Mesothelial cell of epicardium (in vitro differentiated cells): ENCODE measurements around the gene CCSER1. TPM values are rescaled to one million over a fixed set of nuclear protein-coding genes. Genes with fewer than 3 reads are reported as not detected.
"Not testable (repeated sequence)": the region's sequence is repeated elsewhere in the genome, so short reads cannot be mapped to it uniquely, and the experiment has no call there.

Source experiments
- DNase-seq, 2 experiments: peaks; one replicate each; pipeline ENCODE4 v3.0.0; 2021; ENCODE audit warnings: low spot score in 2 of 2; ENCODE audit not compliant: unreplicated experiment in 2 of 2
- H3K27ac Mint-ChIP-seq: 2 replicates; pipeline ENCODE4 v1.8.0; 2021; ENCODE audit warnings: mixed read lengths
- H3K27me3 Mint-ChIP-seq: 2 replicates; pipeline ENCODE4 v1.8.0; 2021; ENCODE audit warnings: low read depth, mixed read lengths
- H3K36me3 Mint-ChIP-seq: 2 replicates; pipeline ENCODE4 v1.8.0; 2021; ENCODE audit warnings: mixed read lengths
- H3K4me1 Mint-ChIP-seq: 2 replicates; pipeline ENCODE4 v1.8.0; 2021; ENCODE audit warnings: mixed read lengths
- H3K4me3 Mint-ChIP-seq: 2 replicates; pipeline ENCODE4 v1.8.0; 2021; ENCODE audit warnings: mild to moderate bottlenecking, moderate library complexity, mixed read lengths
- H3K9me3 Mint-ChIP-seq: 2 replicates; pipeline ENCODE4 v1.8.0; 2021; ENCODE audit warnings: mixed read lengths
- total RNA-seq: library from RNA; stranded (reverse); gene quantifications from 3 replicates; pipeline ENCODE4 v1.2.1, GENCODE V29; 2021
- TF ChIP-seq, protein P1 (sequence below): fragments of 200-600 bp; sonication (generic); IDR thresholded peaks from one replicate; pipeline ENCODE4 v1.5.0; 2021; ENCODE audit warnings: antibody characterized with exemption; ENCODE audit not compliant: unreplicated experiment

The CCSER1 gene
- total RNA-seq, 1 donor from 2014 or later, result 7.2 TPM

DNA sequence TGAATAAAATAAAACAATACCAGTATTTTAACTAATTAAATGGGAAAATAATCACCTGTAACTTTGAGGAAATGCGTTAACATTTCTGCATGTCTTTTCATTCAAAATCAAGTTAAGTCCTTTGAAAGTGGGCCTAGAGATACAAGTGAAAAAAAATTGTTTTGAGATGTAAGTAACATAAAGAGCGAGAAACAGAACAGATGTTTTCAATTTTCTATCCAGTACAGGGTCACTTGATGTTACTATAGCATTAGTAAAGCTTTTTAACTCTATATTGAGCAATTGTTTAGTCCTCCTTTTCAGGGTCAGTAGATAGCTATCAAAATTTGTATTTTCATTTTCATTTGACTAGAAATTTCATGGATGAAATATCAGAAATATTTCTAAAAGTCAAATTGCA lies 761.4 kb downstream of the CCSER1 start:
- no peaks in the 10 kb centered on the region for H3K9me3 Mint-ChIP-seq
- H3K27me3 Mint-ChIP-seq, result no peaks in the 10 kb centered on the region
- no peaks in the 10 kb centered on the region for H3K36me3 Mint-ChIP-seq
- H3K4me3 Mint-ChIP-seq, result no peak overlapping the region
- TF ChIP-seq, protein P1, sequence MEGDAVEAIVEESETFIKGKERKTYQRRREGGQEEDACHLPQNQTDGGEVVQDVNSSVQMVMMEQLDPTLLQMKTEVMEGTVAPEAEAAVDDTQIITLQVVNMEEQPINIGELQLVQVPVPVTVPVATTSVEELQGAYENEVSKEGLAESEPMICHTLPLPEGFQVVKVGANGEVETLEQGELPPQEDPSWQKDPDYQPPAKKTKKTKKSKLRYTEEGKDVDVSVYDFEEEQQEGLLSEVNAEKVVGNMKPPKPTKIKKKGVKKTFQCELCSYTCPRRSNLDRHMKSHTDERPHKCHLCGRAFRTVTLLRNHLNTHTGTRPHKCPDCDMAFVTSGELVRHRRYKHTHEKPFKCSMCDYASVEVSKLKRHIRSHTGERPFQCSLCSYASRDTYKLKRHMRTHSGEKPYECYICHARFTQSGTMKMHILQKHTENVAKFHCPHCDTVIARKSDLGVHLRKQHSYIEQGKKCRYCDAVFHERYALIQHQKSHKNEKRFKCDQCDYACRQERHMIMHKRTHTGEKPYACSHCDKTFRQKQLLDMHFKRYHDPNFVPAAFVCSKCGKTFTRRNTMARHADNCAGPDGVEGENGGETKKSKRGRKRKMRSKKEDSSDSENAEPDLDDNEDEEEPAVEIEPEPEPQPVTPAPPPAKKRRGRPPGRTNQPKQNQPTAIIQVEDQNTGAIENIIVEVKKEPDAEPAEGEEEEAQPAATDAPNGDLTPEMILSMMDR, result no peak
- no peak for DNase-seq
- H3K27ac Mint-ChIP-seq, result no peak overlapping the region
- H3K4me1 Mint-ChIP-seq, result peaks cover 13% of the 10 kb centered on the region

DNA sequence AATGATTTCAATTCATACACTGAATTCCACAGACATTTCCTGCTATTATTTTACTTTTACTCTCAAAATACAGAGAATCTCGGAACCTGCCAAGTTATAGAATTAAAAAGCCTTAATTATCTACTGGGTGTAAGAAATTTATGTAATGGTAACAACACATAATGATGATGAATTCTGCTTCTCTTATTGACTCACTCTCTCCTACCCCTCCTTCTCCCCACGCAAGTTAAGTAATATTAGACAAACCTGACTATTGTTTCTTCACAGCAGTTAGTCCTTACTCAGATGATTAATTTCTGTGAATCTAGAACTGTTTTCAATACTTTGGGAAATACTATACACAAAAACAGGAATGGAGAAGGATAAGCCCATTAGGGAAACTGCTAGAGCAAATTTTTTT lies 762.0 kb downstream of the CCSER1 start:
- no peak for DNase-seq
- TF ChIP-seq, protein P1, result no peak
- Mint-ChIP-seq H3K4me1 (peaks cover 13% of the 10 kb centered on the region), H3K27me3 (no peaks in the 10 kb centered on the region), H3K9me3 (no peaks in the 10 kb centered on the region), H3K27ac (no peak overlapping the region), H3K4me3 (no peak overlapping the region), H3K36me3 (no peaks in the 10 kb centered on the region)

- H3K36me3 Mint-ChIP-seq, H3K27me3 Mint-ChIP-seq, H3K4me1 Mint-ChIP-seq, H3K4me3 Mint-ChIP-seq, H3K27ac Mint-ChIP-seq, DNase-seq: not testable (repeated sequence)
- peaks cover 42% of the 10 kb centered on the region for H3K9me3 Mint-ChIP-seq
These were observed 776.2 kb downstream of the CCSER1 start for GRCh38 chr4:90903413-90903812.

DNA sequence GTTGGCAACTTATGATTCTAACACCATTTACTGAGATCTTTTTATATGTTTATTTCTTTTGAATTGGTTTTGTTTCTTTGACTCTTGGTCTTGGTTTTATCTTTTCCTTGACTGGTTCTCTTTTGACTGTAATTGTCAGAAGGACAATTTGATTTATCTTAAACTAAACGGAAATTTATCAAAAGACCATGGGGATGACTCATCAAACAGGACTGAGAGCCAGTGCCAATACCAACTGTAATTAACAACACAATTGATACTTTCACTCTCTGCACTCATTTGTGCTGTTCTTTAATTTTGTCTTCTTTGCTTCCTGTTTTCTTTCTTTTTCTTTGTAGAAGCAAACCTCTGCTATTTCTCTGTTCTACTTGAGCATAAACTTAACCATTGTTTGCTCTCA lies 776.8 kb downstream of the CCSER1 start:
- Mint-ChIP-seq H3K27me3 (no peaks in the 10 kb centered on the region), H3K36me3 (peaks cover 4% of the 10 kb centered on the region), H3K4me3 (no peak overlapping the region), H3K27ac (no peak overlapping the region), H3K9me3 (peaks cover 37% of the 10 kb centered on the region), H3K4me1 (no peaks in the 10 kb centered on the region)
- DNase-seq, result no peak
- TF ChIP-seq, protein P1, result no peak

DNA sequence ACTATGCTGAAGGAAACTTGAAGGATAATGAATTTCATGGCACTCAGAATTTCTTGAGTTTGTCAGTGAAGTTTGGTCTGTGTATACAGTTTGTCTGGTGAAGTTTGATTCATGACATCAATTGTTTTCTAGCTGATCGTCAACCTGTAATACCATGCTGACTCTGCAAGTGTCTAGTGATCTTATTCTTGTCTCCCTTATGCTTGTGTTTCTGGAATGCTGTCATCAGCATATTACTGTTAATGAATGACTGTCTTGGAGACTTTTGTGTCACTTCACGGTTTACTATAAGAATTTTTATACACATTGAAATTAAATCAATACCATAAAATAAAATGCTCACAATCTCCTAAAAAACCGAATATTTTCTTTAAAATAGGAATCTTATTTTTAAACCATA lies 779.0 kb downstream of the CCSER1 start:
- Mint-ChIP-seq H3K9me3 (peaks cover 18% of the 10 kb centered on the region), H3K27ac (no peak overlapping the region), H3K4me1 (no peaks in the 10 kb centered on the region), H3K27me3 (no peaks in the 10 kb centered on the region), H3K36me3 (peaks cover 4% of the 10 kb centered on the region), H3K4me3 (no peak overlapping the region)
- TF ChIP-seq, protein P1, result no peak
- DNase-seq, result no peak

DNA sequence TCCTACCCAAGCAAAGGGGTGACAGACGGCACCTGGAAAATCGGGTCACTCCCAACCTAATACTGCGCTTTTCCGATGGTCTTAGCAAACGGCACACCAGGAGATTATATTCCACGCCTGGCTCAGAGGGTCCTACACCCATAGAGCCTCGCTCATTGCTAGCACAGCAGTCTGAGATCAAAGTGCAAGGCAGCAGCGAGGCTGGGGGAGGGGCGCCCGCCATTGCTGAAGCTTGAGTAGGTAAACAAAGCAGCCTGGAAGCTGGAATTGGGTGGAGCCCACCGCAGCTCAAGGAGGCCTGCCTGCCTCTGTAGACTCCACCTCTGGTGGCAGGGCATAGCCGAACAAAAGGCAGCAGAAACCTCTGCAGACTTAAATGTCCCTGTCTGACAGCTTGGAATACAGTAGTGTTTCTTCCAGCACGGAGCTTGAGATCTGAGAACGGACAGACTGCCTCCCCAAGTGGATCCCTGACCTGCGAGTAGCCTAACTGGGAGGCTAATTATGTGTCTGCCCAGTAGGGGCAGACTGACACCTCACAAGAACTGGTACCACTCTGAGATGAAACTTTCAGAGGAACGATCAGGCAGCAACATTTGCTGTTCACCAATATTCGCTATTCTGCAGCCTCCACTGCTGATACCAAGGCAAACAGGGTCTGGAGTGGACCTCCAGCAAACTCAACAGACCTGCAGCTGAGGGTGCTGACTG lies 784.7 kb downstream of the CCSER1 start:
- not testable (repeated sequence) for H3K36me3 Mint-ChIP-seq, H3K4me3 Mint-ChIP-seq, H3K27me3 Mint-ChIP-seq, DNase-seq, H3K4me1 Mint-ChIP-seq, H3K27ac Mint-ChIP-seq
- peaks cover 19% of the 10 kb centered on the region for H3K9me3 Mint-ChIP-seq

- TF ChIP-seq, protein P1, result no peak
- H3K27ac Mint-ChIP-seq, result no peak overlapping the region
- H3K4me3 Mint-ChIP-seq, result no peak overlapping the region
- no peaks in the 10 kb centered on the region for H3K27me3 Mint-ChIP-seq
- peaks cover 4% of the 10 kb centered on the region for H3K4me1 Mint-ChIP-seq
- no peaks in the 10 kb centered on the region for H3K9me3 Mint-ChIP-seq
- no peaks in the 10 kb centered on the region for H3K36me3 Mint-ChIP-seq
- DNase-seq, result no peak
These were observed 795.0 kb downstream of the CCSER1 start for GRCh38 chr4:90922174-90922573.
